Large intestine (tissue), 3 donors: ENCODE measurements around the gene XPNPEP2. TPM values are rescaled to one million over a fixed set of nuclear protein-coding genes. Genes with fewer than 3 reads are reported as not detected.

Source experiments
- DNase-seq, 2 donors: peaks; one replicate each; pipeline versions ENCODE4 v3.0.0 to v3.0.0-alpha.2; 2013
- H3K27ac ChIP-seq: one replicate; pipeline ENCODE4 v1.5.1; 2013; ENCODE audit warnings: low read length
- H3K27me3 ChIP-seq: 2 replicates; pipeline ENCODE4 v1.6.1; 2013; ENCODE audit warnings: low read length; ENCODE audit not compliant: control insufficient read depth, insufficient read depth
- H3K36me3 ChIP-seq: 2 replicates; pipeline ENCODE4 v1.6.1; 2013; ENCODE audit warnings: low read length; ENCODE audit not compliant: control insufficient read depth, insufficient read depth
- H3K4me1 ChIP-seq: one replicate; pipeline ENCODE4 v1.6.1; 2013; ENCODE audit warnings: low read length; ENCODE audit not compliant: control insufficient read depth, insufficient read depth
- H3K4me3 ChIP-seq: one replicate; pipeline ENCODE4 v1.5.1; 2013; ENCODE audit warnings: low read length
- H3K9me3 ChIP-seq: one replicate; pipeline ENCODE4 v1.6.1; 2013; ENCODE audit warnings: mild to moderate bottlenecking, low read depth, low read length, moderate library complexity; ENCODE audit not compliant: control insufficient read depth
- WGBS: methylation state at CpG from one replicate; pipeline ENCODE4 v1.1.5; 2013; ENCODE audit warnings: low lambda C conversion rate; ENCODE audit not compliant: insufficient coverage; 5-methylcytosine and 5-hydroxymethylcytosine counted together
- polyA plus RNA-seq: library from polyadenylated mRNA; unstranded; fragments of 120-200 nt; gene quantifications from one replicate; pipeline ENCODE4 v1.2.1, GENCODE V29; 2013

XPNPEP2 gene
- polyA plus RNA-seq, 1 donor: 353 TPM

- H3K9me3 ChIP-seq: no peaks in the 10 kb centered on the region
- no peak for DNase-seq
- H3K4me3 ChIP-seq: no peak overlapping the region
- no peaks in the 10 kb centered on the region for H3K36me3 ChIP-seq
- H3K27ac ChIP-seq: no peak overlapping the region
- no peaks in the 10 kb centered on the region for H3K27me3 ChIP-seq
- no peaks in the 10 kb centered on the region for H3K4me1 ChIP-seq
- no CpG with 5 or more reads among the region's 7 CpGs for WGBS
Measured at GRCh38 chrX:129784371-129784770, 45.6 kb downstream of the XPNPEP2 start.

- no peaks in the 10 kb centered on the region for H3K9me3 ChIP-seq
- no peak overlapping the region for H3K27ac ChIP-seq
- no peak overlapping the region for H3K4me3 ChIP-seq
- no CpG with 5 or more reads among the region's 11 CpGs for WGBS
- DNase-seq: no peak
- H3K4me1 ChIP-seq: no peaks in the 10 kb centered on the region
- no peaks in the 10 kb centered on the region for H3K36me3 ChIP-seq
- no peaks in the 10 kb centered on the region for H3K27me3 ChIP-seq
Measured at GRCh38 chrX:129785160-129785947, 46.6 kb downstream of the XPNPEP2 start.

- WGBS: no CpG with 5 or more reads among the region's 3 CpGs
- DNase-seq: no peak
- no peak overlapping the region for H3K4me3 ChIP-seq
Measured at GRCh38 chrX:129786210-129786651, 47.5 kb downstream of the XPNPEP2 start.

GRCh38 chrX:129787336-129788055 lies 48.7 kb downstream of the XPNPEP2 start:
- H3K27me3 ChIP-seq: no peaks in the 10 kb centered on the region
- no peaks in the 10 kb centered on the region for H3K9me3 ChIP-seq
- no peaks in the 10 kb centered on the region for H3K4me1 ChIP-seq
- no peak for DNase-seq
- no peaks in the 10 kb centered on the region for H3K36me3 ChIP-seq
- WGBS: no CpG with 5 or more reads among the region's 11 CpGs
- no peak overlapping the region for H3K4me3 ChIP-seq
- H3K27ac ChIP-seq: no peak overlapping the region

More at GRCh38 chrX:129786210-129786651, 47.5 kb downstream of the XPNPEP2 start:
- Histone ChIP-seq H3K27ac (no peak overlapping the region), H3K36me3 (no peaks in the 10 kb centered on the region), H3K4me1 (no peaks in the 10 kb centered on the region), H3K27me3 (no peaks in the 10 kb centered on the region), H3K9me3 (no peaks in the 10 kb centered on the region)

GRCh38 chrX:129788527-129788926 lies 49.7 kb downstream of the XPNPEP2 start:
- Histone ChIP-seq H3K4me3 (no peak overlapping the region), H3K27me3 (no peaks in the 10 kb centered on the region), H3K9me3 (no peaks in the 10 kb centered on the region), H3K36me3 (no peaks in the 10 kb centered on the region), H3K4me1 (no peaks in the 10 kb centered on the region), H3K27ac (no peak overlapping the region)
- no CpG with 5 or more reads among the region's 6 CpGs for WGBS
- DNase-seq: no peak

- no peaks in the 10 kb centered on the region for H3K36me3 ChIP-seq
- WGBS: no CpG with 5 or more reads among the region's 3 CpGs
- DNase-seq: no peak
- H3K27ac ChIP-seq: no peak overlapping the region
- H3K4me3 ChIP-seq: no peak overlapping the region
- H3K9me3 ChIP-seq: no peaks in the 10 kb centered on the region
- H3K27me3 ChIP-seq: no peaks in the 10 kb centered on the region
- no peaks in the 10 kb centered on the region for H3K4me1 ChIP-seq
Measured at GRCh38 chrX:129790146-129790545, 51.4 kb downstream of the XPNPEP2 start.

- Histone ChIP-seq H3K4me3 (no peak overlapping the region), H3K9me3 (no peaks in the 10 kb centered on the region), H3K4me1 (no peaks in the 10 kb centered on the region), H3K27me3 (no peaks in the 10 kb centered on the region), H3K36me3 (no peaks in the 10 kb centered on the region), H3K27ac (no peak overlapping the region)
- WGBS: no CpG with 5 or more reads among the region's 9 CpGs
- DNase-seq: no peak
Measured at GRCh38 chrX:129790808-129791207, 52.0 kb downstream of the XPNPEP2 start.

- WGBS: no CpG with 5 or more reads among the region's 8 CpGs
- Histone ChIP-seq H3K4me1 (no peaks in the 10 kb centered on the region), H3K4me3 (no peak overlapping the region), H3K9me3 (no peaks in the 10 kb centered on the region), H3K27me3 (no peaks in the 10 kb centered on the region), H3K27ac (no peak overlapping the region), H3K36me3 (no peaks in the 10 kb centered on the region)
- DNase-seq: no peak
Measured at GRCh38 chrX:129791336-129791735, 52.6 kb downstream of the XPNPEP2 start.

GRCh38 chrX:129791961-129792570 lies 53.3 kb downstream of the XPNPEP2 start:
- no peaks in the 10 kb centered on the region for H3K36me3 ChIP-seq
- H3K4me1 ChIP-seq: no peaks in the 10 kb centered on the region
- H3K27me3 ChIP-seq: no peaks in the 10 kb centered on the region
- H3K9me3 ChIP-seq: no peaks in the 10 kb centered on the region
- WGBS: no CpG with 5 or more reads among the region's 11 CpGs
- H3K4me3 ChIP-seq: no peak overlapping the region
- no peak overlapping the region for H3K27ac ChIP-seq
- no peak for DNase-seq

- Histone ChIP-seq H3K27me3 (no peaks in the 10 kb centered on the region), H3K4me1 (no peaks in the 10 kb centered on the region), H3K27ac (no peak overlapping the region), H3K4me3 (no peak overlapping the region), H3K9me3 (no peaks in the 10 kb centered on the region), H3K36me3 (no peaks in the 10 kb centered on the region)
- no peak for DNase-seq
- no CpG with 5 or more reads among the region's 18 CpGs for WGBS
Measured at GRCh38 chrX:129792586-129793291, 54.0 kb downstream of the XPNPEP2 start.
